ENCODE measurements around the gene TMBIM4.
"Not testable (repeated sequence)": the region's sequence is repeated elsewhere in the genome, so short reads cannot be mapped to it uniquely, and the experiment has no call there.

The TMBIM4 gene

GRCh38 chr12:66169221-66170170 lies at the start of gene TMBIM4:
Gene TMBIM4, minus strand, starts transcription at chr12:66169996. Its CDS starts 45 bp downstream, at chr12:66169951.
- H3K4me2 ChIP-seq (ENCODE audit: low read depth, low read length, poor library complexity, severe bottlenecking) = peak within 1 kb of the TSS; percentile 94
- peak within 1 kb of the TSS; percentile 90 for H3K9ac ChIP-seq (ENCODE audit: low read length)
- no peaks in the 10 kb centered on the region; the same call in 1 of the 2 replicates for H3K9me3 ChIP-seq (ENCODE audit: insufficient read depth, low read length)
- peak within 1 kb of the TSS; percentile 80 for H3K4me3 ChIP-seq (ENCODE audit: insufficient read depth, low read length, poor library complexity, severe bottlenecking)
- H3K27me3 ChIP-seq (ENCODE audit: low read length) = no peaks in the 10 kb centered on the region
- H2AFZ ChIP-seq (ENCODE audit: low read depth, low read length, severe bottlenecking) = peak within 1 kb of the TSS; percentile 86
- peak within 1 kb of the TSS; percentile 90 for H3K27ac ChIP-seq (ENCODE audit: low read depth, low read length)
- H3K79me2 ChIP-seq (ENCODE audit: insufficient read depth, low read length) = peaks cover 49% of the 10 kb centered on the region
- H3K36me3 ChIP-seq (ENCODE audit: low read length) = peaks cover 30% of the 10 kb centered on the region
- H3F3A ChIP-seq (ENCODE audit: insufficient read depth) = 0 out of 2 replicates have a peak, but pooled peaks cover 7% of the 10 kb centered on the region
- H4K20me1 ChIP-seq (ENCODE audit: low read depth, low read length) = no peaks in the 10 kb centered on the region
- peak; percentile 12 for TF ChIP-seq CTCF (IDR thresholded peaks at IDR 0.05; ENCODE audit: insufficient read depth, low read length, poor library complexity, severe bottlenecking)
- TF ChIP-seq EZH2phosphoT487 (conservative IDR thresholded peaks at IDR 0.05; ENCODE audit: low read length) = no peak
- H3K9me2 ChIP-seq (replicated peaks; ENCODE audit: insufficient read depth, low read length) = no peaks in the 10 kb centered on the region

- Histone ChIP-seq H3K9me3 (ENCODE audit: insufficient read depth, low read length) (no peaks in the 10 kb centered on the region), H3K27ac (ENCODE audit: low read depth, low read length) (no peak overlapping the region), H3K27me3 (ENCODE audit: low read length) (no peaks in the 10 kb centered on the region), H3K4me2 (ENCODE audit: low read depth, low read length, poor library complexity, severe bottlenecking) (no peak overlapping the region), H4K20me1 (ENCODE audit: low read depth, low read length) (no peaks in the 10 kb centered on the region), H3K4me3 (ENCODE audit: insufficient read depth, low read length, poor library complexity, severe bottlenecking) (no peak overlapping the region), H3K36me3 (ENCODE audit: low read length) (no peaks in the 10 kb centered on the region), H3K9ac (ENCODE audit: low read length) (no peak overlapping the region), H2AFZ (ENCODE audit: low read depth, low read length, severe bottlenecking) (no peak overlapping the region), H3K9me2 (replicated peaks; ENCODE audit: insufficient read depth, low read length) (no peaks in the 10 kb centered on the region), H3F3A (ENCODE audit: insufficient read depth) (no peaks in the 10 kb centered on the region), H3K79me2 (ENCODE audit: insufficient read depth, low read length) (no peaks in the 10 kb centered on the region)
- TF ChIP-seq EZH2phosphoT487 (conservative IDR thresholded peaks at IDR 0.05; ENCODE audit: low read length) = no peak
- TF ChIP-seq CTCF (IDR thresholded peaks at IDR 0.05; ENCODE audit: insufficient read depth, low read length, poor library complexity, severe bottlenecking) = no peak
These were observed 47.6 kb upstream of the TMBIM4 start for GRCh38 chr12:66217342-66217917.

- not testable (repeated sequence) for H2AFZ ChIP-seq (ENCODE audit: low read depth, low read length, severe bottlenecking); H3K79me2 ChIP-seq (ENCODE audit: insufficient read depth, low read length); H4K20me1 ChIP-seq (ENCODE audit: low read depth, low read length); H3K27ac ChIP-seq (ENCODE audit: low read depth, low read length); H3K4me2 ChIP-seq (ENCODE audit: low read depth, low read length, poor library complexity, severe bottlenecking); H3K36me3 ChIP-seq (ENCODE audit: low read length); H3F3A ChIP-seq (ENCODE audit: insufficient read depth); H3K27me3 ChIP-seq (ENCODE audit: low read length); H3K9me2 ChIP-seq (replicated peaks; ENCODE audit: insufficient read depth, low read length); H3K9me3 ChIP-seq (ENCODE audit: insufficient read depth, low read length); H3K4me3 ChIP-seq (ENCODE audit: insufficient read depth, low read length, poor library complexity, severe bottlenecking); H3K9ac ChIP-seq (ENCODE audit: low read length)
These were observed 43.2 kb upstream of the TMBIM4 start for GRCh38 chr12:66213011-66213410.

- H3K27me3 ChIP-seq (ENCODE audit: low read length); H4K20me1 ChIP-seq (ENCODE audit: low read depth, low read length); H3K9me2 ChIP-seq (replicated peaks; ENCODE audit: insufficient read depth, low read length); H2AFZ ChIP-seq (ENCODE audit: low read depth, low read length, severe bottlenecking); H3F3A ChIP-seq (ENCODE audit: insufficient read depth); H3K4me3 ChIP-seq (ENCODE audit: insufficient read depth, low read length, poor library complexity, severe bottlenecking); H3K9me3 ChIP-seq (ENCODE audit: insufficient read depth, low read length); H3K9ac ChIP-seq (ENCODE audit: low read length); H3K79me2 ChIP-seq (ENCODE audit: insufficient read depth, low read length); H3K4me2 ChIP-seq (ENCODE audit: low read depth, low read length, poor library complexity, severe bottlenecking); H3K27ac ChIP-seq (ENCODE audit: low read depth, low read length); H3K36me3 ChIP-seq (ENCODE audit: low read length): not testable (repeated sequence)
These were observed 41.8 kb upstream of the TMBIM4 start for GRCh38 chr12:66211573-66211972.
